GM21786 (cell line): ENCODE results near the gene IDH3A.
"Not testable (repeated sequence)": the region's sequence is repeated elsewhere in the genome, so short reads cannot be mapped to it uniquely, and the experiment has no call there.

Experiments
- ATAC-seq: cut with Tn5 transposase; IDR thresholded peaks from one replicate; pipeline ENCODE4 v1.9.1; 2021; ENCODE audit not compliant: unreplicated experiment

Gene IDH3A

DNA sequence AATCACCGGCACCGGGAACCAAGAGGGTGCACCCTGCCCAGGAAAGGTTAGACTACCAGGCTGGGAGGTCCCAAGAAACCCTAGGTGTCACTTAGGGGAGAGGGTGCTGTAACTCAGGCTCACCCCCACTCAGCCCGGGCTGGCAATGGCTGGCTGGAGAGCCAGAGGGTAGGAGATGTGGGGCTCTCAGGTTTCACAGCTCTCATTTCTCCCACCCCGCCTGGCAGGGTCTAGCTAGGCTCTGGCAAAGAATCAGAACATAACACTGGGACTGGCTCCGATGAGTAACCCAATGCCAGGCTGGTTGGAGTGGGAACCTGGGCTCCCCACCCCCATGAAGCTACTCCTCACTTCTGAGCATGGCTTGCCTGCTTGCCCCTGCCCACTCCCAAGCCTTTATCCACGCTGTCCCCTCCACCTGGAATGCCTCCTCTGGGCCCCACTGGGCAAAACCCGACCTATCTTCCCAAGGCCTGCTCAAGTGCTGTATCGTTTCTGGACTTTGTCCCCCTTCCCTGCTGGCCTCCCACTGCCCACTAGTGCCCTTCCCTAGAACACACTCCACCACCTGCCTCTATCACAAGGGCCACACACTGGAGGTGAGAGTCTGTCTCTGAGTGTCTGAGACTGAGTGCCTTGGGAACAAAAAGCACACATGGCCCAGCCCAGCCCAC is 19.9 kb upstream of the IDH3A start:
- ATAC-seq, result no peak

DNA sequence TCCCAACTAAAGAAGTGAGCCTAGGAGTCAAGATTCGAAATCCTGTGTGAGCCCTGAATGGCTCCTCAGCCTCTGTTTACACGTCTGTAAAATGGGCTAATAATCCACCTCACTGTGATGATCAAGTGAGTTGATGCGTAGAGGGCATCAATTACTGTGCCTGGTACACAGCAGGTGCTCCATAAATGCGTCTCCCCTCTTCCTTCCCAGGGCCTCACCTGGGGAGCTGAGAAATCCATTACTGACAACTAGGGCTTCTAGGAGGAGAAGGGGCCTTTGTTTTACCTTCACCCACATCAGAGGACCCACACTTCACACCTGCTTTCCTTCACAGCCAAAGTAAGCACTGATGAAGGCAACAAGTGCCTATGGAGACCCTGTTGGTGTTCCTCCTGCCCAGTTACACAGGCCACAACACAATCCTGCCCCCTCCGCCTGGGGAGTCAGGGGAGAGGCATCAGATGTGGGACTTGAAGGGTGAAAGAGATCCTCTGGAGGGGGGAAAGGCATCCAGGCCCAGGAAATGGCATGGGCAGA is 19.3 kb upstream of the IDH3A start:
- no peak for ATAC-seq

DNA sequence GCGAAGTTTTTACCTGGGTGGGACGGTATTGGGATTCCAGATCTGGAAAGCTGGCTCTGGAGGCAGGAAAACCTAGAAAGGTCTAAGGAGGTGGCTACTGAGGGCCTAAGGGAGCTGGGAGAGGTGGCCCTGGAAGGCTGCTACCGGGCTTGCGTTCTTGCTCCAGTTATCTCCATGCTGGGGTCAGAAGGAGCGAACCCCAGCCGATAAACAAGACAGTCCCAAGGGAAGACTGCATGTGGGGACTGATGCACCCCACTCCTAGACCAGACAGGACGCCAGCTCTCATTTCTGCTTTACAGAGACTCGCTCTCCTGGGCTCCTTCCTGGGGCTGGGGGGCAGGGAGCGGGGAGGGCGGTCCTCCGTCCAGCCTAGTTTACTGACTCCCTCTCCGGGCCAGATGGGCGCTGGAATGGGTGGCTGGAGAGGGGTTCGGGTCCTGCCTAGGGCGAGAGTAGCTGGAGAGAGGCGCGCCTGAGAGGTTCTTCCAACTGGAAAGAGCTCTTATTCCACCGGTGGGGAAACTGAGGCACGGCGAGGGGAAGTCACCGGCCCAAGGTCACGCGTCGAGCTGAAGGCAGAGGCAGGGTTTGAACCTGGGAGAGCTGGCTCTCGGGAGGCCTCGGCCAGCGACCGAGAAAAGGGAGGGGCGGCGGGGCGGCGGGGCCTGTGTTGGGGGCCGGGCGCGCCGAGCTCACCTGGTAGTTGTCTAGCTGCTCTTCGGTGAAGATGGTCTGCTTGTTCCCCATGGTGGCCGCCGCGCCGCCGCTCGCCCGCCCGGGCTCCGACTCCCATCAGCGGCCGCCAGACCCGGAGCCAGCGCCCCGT is 18.5 kb upstream of the IDH3A start:
- peak; percentile 28 for ATAC-seq

DNA sequence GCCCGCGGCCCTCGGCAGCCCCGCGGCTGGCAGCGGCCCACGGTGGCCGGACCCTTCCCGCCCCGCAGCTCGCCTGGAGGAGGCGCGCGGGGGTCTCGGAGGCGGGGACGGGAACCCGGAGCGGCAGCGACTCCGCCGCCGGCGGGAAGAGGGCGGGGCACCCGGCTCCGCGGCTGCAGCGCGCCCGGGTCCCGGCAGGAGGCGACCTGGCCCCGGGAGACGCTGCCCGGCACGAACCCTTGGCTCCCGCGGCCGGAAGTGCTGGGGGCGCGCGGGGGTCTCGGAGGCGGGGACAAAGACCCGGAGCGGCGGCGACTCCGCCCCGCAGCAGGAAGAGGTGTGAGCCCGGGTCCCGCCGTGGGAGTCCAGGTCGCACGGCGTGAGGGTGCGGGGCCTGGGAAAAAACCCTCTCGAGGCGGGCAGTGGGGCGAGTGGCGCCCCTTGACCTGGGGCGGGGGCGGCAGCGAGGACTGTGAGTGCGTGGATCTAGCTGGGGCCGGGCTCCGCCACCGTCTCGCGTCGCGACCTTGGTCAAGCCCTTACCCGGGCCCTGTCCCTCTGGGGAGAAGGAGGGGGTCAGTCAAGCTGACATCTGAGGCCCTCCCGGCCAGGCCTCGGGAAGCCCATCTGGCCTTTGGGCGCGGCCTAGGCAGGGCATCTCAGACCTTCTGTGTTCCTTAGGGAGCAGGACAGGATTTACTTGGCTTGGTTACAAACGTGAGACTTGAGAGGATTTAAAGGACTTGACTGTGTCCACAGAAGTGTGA is 17.7 kb upstream of the IDH3A start, which contains the start of gene CIB2:
CIB2 (minus strand) TSS at position 151 of the 767 bp plus-strand sequence. CDS start 230 bp downstream, outside the sequence.
- ATAC-seq, result peak; percentile 70

DNA sequence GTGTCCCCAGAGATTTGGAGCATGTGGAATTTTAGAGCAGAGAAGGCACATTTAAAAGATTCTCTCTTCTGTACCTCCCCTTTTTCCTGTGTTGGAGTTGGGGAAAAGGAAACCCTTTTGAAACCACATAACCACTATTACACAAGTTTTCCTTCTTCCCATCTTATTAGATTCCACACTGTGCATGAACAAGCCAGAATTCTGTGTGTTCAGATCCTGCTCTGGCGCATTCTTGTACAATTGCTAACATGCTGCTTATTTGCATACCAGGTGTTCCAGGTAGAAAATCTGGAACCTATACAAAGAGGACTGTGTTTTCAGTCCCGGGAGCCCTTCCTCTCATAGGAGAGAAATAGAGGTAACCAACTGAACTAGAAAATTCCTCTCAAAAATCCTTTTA is 15.4 kb upstream of the IDH3A start:
- no peak for ATAC-seq

DNA sequence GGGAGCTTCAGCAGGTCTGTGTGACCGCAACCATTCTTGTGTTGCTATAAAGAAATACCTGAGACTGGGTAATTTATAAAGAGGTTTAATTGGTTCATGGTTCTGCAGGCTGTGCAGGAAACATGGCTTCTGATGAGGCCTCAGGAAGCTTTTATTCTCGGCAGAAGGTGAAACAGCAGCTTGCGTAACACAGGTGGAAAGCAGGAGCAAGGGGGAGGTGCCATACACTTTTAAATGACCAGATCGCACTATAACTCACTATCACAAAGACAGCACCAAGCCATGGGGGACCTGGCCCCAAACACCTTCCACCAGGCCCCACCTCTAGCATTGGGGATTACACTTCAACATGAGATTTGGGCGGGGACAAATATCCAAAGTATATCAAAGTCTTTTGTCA is 9.6 kb upstream of the IDH3A start:
- no peak for ATAC-seq

DNA sequence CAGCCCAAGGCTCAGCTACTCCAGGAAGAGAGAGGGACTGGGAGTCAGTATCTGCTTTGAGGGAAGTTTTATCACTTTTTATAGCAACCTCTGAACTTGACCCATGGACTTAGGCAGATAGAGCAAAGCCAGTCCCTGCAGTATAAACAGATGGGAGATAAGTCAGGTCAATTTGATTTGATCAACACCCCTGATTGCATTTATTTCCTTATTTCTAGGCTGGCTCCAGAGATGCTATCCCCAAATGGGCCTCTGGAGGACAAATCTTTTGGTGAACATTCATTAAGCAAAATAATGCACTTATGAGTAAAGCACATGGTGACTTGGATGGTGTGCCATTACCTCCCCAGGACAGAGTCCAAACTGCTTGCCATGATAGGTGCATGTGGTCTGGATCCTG is 8.9 kb upstream of the IDH3A start:
- no peak for ATAC-seq

DNA sequence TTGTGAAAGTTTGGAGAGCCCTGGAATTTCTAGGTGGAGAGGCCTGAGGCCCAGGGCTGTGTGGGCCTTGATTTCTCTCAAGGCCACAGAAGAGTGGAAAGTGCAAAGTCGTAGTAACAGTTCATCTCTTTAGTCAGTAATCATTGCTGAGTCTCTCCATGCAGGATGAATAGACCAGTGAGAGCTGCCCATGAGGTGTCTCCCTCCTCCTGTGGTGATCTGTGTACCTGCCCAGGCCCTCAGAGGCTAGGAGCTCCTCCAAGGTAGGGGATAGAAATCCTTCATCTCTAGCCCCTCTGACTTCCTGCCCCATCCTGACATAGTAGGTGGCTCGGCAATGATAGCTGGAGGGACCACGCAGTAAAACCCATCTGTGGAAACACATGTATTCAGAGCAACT is 6.8 kb upstream of the IDH3A start:
- no peak for ATAC-seq

DNA sequence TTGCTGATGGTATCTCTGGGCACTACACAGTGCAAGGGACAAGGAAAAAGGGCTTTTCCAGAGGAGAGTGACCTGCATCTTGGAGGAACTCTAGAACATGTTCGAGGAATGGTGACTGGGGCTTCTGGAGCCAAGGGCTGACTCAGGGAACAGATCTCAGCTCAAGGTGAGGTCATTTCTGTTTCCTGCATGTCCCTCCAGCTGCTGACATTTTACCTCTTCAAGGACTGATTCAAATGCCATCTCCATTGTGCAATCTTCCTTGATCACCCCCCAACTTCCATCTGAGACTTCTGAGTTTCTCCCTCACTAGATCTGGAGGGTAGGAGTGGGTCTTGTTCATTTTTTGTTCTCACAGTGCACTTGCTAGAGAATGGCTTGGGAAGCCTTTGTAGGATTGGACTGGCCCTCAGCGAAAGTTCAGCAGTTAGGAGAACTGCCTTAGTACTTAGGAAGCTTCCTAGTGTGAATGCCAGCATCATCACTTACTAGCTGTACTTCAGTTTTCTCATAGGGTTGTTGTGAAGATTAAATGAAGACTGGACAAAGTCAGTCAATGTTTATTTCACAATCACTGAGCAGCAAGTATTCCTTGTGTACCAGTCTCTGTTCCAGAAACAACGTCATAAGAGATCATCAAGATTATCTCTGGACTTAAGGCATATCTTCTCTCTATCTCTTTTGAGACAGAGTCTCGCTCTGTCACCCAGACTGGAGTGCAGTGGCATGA is 2.6 kb upstream of the IDH3A start:
- ATAC-seq, result no peak

DNA sequence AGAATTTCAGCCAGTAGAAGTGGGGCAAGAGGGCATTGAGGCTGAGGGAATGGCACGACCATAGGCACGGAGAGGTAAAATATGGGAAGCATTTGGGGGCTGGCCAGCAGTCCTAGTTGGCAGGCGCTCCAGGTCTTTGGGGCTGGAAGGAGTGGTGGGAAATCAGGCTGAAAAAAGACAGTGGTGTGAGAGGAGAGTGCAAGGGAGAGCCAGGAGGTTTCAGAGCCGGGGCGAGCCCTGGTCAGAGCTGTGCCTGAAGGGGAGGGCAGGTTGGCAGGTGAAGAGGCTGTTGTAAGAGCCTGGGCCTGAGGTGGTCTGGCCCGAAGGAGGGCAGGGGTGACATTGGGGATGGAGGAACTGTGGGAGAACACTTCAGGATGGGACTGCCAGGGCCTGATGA is 1.6 kb upstream of the IDH3A start:
- ATAC-seq, result no peak

DNA sequence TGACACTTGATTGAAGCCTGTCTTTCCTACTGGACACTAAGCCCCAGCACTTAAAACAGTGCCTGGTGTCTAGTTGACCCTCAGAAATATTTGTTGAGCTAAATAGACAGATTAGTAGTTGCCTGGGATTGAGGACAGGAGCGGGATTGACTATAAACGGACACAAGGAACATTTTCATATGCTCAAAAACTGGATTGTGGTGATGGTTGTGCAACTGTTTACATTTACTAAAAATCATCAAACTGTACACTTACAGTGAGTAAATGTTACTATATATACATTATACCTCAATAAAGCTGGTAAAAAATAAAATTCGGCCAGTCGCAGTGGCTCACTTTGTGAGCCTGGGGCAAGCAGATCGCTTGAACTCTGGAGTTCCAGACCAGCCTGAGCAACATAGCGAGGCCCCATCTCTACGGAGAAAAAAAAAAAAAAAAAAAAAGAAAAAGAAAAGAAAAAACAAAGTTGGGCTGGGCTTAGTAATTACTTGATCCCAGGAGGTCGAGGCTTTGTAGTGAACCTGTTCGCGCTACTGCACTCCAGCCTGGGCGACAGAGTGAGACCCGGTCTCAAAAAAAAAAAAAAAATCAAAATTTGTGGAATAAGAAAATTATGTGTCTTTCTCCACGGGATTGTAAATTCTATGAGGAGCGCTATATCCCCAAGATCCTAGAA is 632 bp upstream of the IDH3A start:
- ATAC-seq, result no peak

DNA sequence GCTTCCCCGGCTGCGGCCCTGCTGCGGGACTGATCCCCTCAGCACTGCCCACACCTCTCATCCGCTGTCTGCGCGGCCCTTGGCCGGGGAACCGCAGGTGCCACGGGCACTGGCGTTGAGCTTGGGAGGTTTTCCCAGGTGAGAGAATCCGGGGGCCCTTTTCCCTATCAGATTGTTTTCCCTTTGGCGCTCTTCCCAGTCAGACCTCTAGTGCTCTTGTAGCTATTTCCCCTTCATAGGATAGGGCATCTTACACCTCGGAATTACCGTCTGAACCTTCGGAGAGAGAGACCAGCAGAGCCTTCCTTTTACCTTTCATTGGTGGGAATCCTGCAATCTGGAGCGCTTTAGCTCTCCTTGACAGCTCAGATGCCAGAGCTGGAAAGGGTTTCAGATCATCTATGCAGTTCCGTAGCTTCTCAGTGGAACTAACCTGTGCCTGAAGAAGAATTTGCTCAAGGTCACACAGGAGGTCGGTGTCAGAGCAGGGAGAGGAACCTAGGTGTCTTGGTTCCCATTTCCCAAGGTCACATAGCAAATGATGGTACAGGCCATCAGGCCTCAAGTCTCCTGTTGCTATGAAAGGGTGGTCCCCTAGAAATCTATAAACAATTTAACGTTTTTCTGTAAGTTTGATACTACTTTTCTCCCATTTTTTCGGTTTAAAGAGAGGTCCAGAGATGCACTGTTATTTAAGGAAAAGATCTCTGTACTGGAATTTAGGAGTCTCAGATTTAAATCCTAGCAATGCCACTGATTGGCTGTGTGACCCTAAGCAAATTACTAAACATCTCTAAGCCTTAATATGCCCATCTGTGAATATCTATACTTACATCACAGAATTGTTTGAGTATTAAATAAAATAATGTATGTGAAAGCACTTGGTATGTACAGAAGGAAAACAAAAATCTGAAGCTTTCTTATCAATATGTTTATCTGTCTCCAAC is 916 bp downstream of the IDH3A start:
- peak; percentile 27 for ATAC-seq

DNA sequence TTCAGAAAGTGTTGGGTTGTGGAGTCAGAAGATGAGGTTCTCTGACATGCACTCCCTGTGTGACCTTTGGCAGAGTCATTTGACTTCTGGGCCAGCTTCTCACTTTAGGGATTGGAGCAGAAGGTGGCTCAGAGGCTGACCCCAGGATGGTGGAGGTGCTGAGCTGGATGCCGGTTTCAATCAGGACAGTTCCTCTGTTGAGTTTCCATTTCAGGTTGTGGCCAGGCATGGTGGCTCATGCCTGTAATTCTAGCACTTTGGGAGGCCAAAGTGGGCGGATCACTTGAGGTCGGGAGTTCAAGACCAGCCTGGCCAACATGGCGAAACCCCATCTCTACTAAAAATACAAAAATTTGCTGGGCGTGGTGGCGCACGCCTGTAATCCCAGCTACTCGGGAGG is 1.9 kb downstream of the IDH3A start:
- ATAC-seq, result not testable (repeated sequence)

DNA sequence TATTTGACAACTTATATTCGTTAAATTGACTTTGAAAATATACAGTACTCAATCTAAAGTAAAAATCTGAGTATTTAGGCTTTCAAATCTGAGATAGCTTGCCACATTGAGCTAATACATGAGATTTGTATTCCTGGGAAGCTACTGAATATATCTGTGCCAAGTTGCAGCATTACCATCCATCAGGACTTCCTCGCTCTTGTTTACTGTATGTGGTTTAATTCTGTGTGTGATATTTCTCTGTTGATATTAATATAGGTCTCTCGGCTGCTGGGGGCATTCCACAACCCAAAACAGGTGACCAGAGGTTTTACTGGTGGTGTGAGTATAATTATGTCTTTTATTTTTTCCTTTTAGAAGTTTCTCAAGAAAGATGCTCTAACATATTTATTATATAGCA is 5.8 kb downstream of the IDH3A start:
- ATAC-seq, result no peak

DNA sequence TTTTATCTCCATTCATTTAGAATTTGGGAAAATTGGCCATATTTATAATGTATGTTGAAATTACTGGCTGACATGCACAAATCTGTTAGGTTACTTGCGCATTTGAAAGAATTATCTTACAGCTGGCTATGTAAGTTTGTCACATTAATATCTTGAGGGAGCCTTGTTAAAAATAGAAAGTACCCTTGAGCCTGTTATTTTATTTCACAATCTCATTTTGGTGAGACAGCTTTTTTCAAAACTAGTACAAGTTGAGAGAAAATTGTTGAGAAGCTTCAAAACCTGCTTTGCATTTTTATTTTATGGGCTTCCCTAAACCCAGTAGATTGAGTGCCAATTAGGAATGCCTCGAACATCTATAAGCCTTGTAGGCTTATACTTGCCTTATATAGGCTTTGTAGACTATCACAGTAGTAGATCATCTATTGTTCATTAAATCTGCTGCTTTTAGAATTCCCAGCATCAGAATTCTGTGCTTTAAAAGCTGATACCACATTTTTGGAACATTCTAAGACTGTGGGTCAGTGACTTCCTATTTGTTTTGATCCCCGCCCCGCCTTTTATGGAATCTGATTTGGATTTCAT is 6.3 kb downstream of the IDH3A start:
- ATAC-seq, result no peak

DNA sequence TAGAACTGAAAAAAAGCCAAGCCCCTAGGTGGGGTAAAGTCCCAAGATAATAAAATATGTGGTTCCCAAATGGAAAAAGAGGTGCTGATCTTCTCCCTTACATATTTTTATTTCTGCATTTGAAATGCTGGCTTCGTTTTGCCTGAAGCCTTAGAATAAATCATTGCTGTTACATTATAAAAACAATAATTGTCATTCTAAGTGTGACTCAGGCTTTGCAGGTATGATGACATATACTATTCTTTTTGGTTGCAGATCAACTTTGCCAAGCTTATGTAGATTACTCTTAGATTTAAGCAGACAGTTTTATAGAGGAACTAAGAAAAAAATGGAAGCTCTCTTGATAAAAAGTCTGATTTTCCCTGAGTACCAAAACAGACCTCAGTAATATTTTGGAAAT is 7.5 kb downstream of the IDH3A start:
- no peak for ATAC-seq

DNA sequence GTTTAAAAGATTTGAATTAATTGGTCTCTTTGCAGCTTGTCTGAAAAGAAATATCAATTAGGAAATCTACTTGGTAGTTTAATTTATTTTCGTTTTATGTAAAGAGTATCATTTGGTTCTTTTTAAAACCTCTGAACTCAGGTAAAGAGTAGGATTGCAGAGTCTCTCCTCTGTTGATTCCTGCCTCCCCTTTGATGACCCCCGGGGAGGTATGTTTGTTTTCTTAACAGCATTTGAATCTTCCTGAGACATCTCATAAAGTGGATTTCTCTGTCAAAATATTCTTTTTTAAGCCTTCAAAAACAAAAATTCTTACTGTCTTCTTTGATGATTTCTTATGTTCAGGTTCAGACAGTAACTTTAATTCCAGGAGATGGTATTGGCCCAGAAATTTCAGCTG is 8.0 kb downstream of the IDH3A start:
- no peak for ATAC-seq

DNA sequence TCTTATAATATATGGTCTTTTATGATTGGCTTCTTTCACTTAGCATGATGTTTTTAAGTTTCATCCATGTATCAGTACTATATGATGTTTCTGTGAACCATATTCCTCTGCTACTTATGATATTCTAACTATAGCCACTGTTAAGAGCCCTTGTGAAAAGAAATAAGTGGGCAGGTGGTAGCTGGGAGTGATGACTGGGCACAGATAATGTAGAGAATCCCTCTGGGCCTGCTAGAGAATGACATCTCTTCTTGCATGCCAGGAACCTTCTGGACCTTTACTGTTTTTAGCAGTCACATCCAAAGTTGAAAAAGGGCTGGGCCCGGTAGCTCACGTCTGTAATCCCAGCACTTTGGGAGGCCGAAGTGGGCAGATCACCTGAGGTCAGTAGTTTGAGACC is 10.2 kb downstream of the IDH3A start:
- ATAC-seq, result no peak

DNA sequence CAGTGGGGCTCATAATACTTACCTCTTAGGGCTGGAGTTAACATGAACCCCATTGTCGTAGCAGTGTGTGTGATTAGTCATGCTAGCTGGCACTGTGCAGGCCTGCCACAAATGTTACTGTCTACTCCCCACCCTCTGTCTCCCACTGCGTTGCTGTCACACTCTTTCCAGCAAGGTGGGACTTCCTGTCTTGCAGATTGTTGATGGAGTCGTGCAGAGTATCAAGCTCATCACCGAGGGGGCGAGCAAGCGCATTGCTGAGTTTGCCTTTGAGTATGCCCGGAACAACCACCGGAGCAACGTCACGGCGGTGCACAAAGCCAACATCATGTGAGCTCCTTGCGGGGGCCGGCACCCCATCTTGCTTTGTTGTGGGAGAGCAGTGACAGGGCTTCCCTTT is 12.9 kb downstream of the IDH3A start:
- ATAC-seq, result no peak
